Measurements from ENCODE around the gene RNASEH2A.
"Not testable (repeated sequence)": the region's sequence is repeated elsewhere in the genome, so short reads cannot be mapped to it uniquely, and the experiment has no call there.

RNASEH2A gene

GRCh38 chr19:12794196-12794941 lies 12.0 kb upstream of the RNASEH2A start:
- peak; percentile 42 to 51 for DNase-seq

GRCh38 chr19:12794971-12795381 lies 11.4 kb upstream of the RNASEH2A start:
- DNase-seq, result peak in 1 of 2 donors; percentile 45

GRCh38 chr19:12796146-12797071 lies 10.0 kb upstream of the RNASEH2A start:
- peak; percentile 79 to 83 for DNase-seq

- no peak for DNase-seq
These were observed 9.2 kb upstream of the RNASEH2A start for GRCh38 chr19:12797141-12797587.

- not testable (repeated sequence) for DNase-seq
These were observed 8.8 kb upstream of the RNASEH2A start for GRCh38 chr19:12797607-12798006.

GRCh38 chr19:12799742-12800465 lies 6.5 kb upstream of the RNASEH2A start:
- no peak for DNase-seq

- no peak for DNase-seq
These were observed 6.0 kb upstream of the RNASEH2A start for GRCh38 chr19:12800466-12800770.

- DNase-seq, result no peak
These were observed 5.4 kb upstream of the RNASEH2A start for GRCh38 chr19:12800923-12801465.

- peak; percentile 79 to 81 for DNase-seq
These were observed 4.7 kb upstream of the RNASEH2A start, which contains the start of the genes PRDX2 and THSD8 for GRCh38 chr19:12801466-12802266. Gene PRDX2 (minus strand): TSS chr19:12801800. CDS start chr19:12801261, 539 bp downstream. Gene THSD8 (plus strand): TSS chr19:12802069. CDS start chr19:12802072, 3 bp downstream.

GRCh38 chr19:12802267-12803106 lies 3.9 kb upstream of the RNASEH2A start:
- DNase-seq, result no peak

GRCh38 chr19:12804051-12804450 lies 2.3 kb upstream of the RNASEH2A start:
- no peak for DNase-seq

GRCh38 chr19:12815088-12815487 lies 8.7 kb downstream of the RNASEH2A start:
- no peak for DNase-seq

GRCh38 chr19:12817188-12817587 lies 10.8 kb downstream of the RNASEH2A start:
- DNase-seq, result not testable (repeated sequence)

- DNase-seq, result not testable (repeated sequence)
These were observed 11.4 kb downstream of the RNASEH2A start for GRCh38 chr19:12817810-12818209.

GRCh38 chr19:12821761-12822160 lies 15.4 kb downstream of the RNASEH2A start:
- no peak for DNase-seq

- DNase-seq, result no peak
These were observed 19.1 kb downstream of the RNASEH2A start for GRCh38 chr19:12825254-12826131.

GRCh38 chr19:12828494-12828893 lies 22.1 kb downstream of the RNASEH2A start:
- peak in 1 of 2 donors; percentile 18 for DNase-seq

GRCh38 chr19:12833418-12833737 lies 27.0 kb downstream of the RNASEH2A start:
- DNase-seq, result no peak

GRCh38 chr19:12833738-12834565 lies 27.6 kb downstream of the RNASEH2A start:
- peak; percentile 56 to 59 for DNase-seq

Measured in CD4-positive, alpha-beta T cell treated with Interleukin-1 beta for 1 hour (primary cell).